Measurements from ENCODE around the gene AP5S1.

- no peak for TF ChIP-seq CTCF (optimal IDR thresholded peaks at IDR 0.05 in 1 of 3, IDR thresholded peaks at IDR 0.05 in 1 of 3, conservative IDR thresholded peaks at IDR 0.05 in 1 of 3; ENCODE audit: extremely low read depth in 1 of 3, insufficient read depth in 2 of 3, low read length in 3 of 3)
- TF ChIP-seq EZH2 (IDR thresholded peaks at IDR 0.05; ENCODE audit: low read length) = no peak
These were observed 22.0 kb upstream of the AP5S1 start for GRCh38 chr20:3798373-3798768.
